ENCODE data around the gene GIT2.
A peak's percentile ranks its signal among the peaks of the same experiment; 100 is the strongest.
"Not testable (repeated sequence)": the region's sequence is repeated elsewhere in the genome, so short reads cannot be mapped to it uniquely, and the experiment has no call there.

The GIT2 gene

GRCh38 chr12:109916045-109916444, 80.1 kb downstream of the GIT2 start:
- no peak for DNase-seq

GRCh38 chr12:109915171-109916040, 80.8 kb downstream of the GIT2 start:
- DNase-seq: no peak

GRCh38 chr12:109914461-109914860, 81.7 kb downstream of the GIT2 start:
- DNase-seq: no peak

GRCh38 chr12:109912855-109913321, 83.3 kb downstream of the GIT2 start:
- no peak for DNase-seq

DNA sequence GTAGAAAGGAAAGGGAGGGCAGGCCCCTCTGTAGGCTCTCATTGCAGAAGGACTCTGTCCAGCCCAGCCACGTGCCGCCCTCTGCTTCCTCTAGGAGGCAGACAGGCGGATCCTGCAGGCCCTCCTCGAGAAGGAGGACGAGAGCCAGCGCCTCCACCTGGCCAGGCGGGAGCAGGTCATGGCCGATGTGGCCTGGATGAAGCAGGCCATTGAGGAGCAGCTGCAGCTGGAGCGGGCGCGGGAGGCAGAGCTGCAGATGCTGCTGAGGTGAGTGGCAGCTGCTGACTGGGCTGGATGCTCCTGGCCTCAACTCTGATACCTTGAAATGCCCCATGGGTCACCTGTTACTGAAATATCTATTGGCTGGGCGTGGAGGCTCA, 85.2 kb downstream of the GIT2 start:
- peak; percentile 32 for DNase-seq

DNA sequence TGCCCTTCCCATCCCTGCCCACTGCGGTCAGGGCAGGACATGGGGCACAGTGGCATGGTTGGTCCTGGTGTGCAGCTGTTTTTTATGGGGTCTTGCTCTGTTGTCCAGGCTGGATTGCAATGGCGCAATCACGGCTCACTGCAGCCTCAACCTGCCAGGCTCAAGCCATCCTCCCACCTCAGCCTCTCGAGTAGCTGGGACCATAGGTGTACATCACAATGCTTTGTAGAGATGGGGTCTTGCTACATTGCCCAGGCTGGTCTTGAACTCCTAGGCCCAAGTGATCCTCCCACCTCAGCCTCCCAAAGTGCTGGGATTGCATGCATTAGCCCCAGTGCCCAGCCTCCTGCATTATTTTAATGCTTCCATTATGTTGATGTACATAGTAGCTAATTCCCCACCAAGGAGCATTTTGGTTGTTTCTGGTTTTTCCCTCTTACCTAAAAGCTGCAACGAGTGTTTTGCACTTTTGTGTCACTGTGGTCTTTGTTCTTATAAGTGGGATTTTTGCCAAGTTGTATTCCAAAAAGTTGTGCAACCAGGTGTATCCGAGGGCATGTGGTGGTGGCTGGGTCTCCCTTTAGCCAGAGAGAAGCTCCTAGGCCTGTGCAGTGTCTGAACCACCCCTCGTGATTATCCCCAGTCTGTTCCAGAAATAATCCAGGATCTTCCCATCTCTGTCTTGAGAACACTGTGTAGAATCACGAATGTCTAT, 85.8 kb downstream of the GIT2 start:
- DNase-seq: no peak

DNA sequence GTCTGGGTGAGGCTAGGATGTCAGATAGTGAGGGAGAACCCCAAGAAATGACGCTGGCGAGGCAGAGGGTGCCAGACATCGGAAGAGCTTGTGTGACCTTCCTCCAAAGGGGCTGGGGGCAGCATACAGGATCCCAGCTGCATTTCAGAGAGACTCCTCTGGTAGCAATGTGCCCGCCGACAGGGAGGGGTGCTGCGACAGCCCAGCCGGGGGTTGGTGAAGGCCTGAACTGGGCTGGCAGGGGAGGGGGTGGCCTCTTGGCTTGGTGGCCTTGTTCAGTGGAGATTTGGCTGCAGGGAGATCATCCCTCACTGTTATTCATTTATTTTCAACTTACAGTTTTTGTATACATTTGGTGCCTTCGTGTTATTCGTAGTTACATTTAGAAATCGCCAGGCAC, 90.9 kb downstream of the GIT2 start:
- DNase-seq: no peak

DNA sequence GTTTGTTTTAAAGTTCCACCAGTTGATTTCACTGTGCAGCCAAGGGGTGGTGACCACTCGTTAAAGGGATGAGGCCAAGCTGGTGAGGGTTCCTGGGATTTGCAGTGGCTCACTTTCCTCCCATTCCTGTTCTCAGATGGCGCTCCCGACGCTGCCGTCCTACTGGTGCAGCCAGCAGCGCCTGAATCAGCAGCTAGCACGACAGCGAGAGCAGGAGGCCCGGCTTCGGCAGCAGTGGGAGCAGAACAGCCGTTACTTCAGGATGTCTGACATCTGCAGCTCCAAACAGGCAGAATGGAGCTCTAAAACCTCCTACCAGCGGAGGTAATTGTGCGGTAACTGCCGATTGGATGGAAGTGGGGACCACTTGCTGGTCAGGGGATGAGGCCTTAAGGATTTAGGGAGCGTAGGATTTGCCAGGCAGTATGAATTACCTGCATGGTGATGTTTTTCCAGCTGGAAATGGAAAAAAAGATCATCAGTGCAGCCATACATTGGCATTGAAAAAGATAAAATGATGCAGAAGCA, 93.2 kb downstream of the GIT2 start:
- no peak for DNase-seq

DNA sequence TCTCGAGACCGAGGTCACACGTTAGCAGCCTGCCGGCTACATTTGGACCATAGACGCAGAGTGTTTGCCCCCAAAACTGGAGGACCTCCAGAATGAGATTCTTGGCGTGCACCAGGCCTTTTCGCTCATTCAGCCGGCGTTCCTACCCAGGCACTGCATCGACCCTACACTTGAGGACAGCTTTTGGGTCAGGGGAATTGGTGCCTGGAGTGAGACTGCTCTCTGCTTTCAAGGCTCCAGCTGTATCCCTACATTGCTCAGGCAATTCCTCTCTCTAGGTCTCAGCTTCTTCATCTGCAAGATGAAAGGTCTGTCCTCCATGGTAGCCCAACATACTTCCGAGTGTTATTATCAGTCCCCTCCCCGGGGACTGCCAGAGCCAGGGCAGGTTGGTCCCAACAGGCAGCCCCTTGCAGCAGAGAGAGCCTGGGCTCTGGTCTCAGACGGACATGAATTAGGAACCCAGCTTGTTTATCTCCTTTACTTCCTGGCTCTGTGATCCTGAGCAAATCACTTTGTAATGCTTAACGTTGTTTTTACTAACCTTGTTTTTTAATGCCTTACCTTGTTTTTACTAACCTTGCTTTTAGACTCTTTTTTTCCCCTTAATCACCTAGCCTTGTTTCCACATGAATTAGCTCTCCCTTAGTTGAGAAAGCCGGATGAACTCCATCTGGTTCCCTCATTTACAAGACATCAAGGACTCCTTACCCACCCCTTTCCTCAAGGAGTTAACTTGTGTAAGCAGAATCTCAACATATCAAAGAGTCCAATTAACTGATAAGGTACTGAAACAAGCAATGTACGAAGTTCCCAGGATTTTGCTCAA, 95.2 kb downstream of the GIT2 start:
- peak; percentile 27 for DNase-seq

GRCh38 chr12:109899783-109900751, 96.1 kb downstream of the GIT2 start, which contains the start of gene TCHP:
Gene TCHP, plus strand, starts transcription at chr12:109900274. Its CDS starts 2,753 bp downstream, at chr12:109903027.
- peak; percentile 86 for DNase-seq

DNA sequence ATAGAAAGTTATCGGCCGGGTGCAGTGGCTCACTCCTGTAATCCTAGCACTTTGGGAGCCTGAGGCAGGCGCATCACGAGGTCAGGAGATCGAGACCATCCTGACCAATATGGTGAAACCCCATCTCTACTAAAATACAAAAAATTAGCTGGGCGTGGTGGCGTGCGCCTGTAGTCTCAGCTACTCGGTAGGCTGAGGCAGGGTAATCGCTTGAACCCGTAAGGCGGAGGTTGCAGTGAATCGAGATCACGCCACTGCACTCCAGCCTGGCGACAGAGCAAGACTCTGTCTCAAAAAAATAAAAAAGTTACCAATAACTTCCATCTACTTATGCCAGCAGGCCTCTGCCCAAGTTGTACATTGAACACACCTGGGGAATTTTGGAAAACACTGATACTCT, 96.8 kb downstream of the GIT2 start:
- not testable (repeated sequence) for DNase-seq

- DNase-seq: no peak
Measured at GRCh38 chr12:109897029-109897428, 99.1 kb downstream of the GIT2 start.

DNA sequence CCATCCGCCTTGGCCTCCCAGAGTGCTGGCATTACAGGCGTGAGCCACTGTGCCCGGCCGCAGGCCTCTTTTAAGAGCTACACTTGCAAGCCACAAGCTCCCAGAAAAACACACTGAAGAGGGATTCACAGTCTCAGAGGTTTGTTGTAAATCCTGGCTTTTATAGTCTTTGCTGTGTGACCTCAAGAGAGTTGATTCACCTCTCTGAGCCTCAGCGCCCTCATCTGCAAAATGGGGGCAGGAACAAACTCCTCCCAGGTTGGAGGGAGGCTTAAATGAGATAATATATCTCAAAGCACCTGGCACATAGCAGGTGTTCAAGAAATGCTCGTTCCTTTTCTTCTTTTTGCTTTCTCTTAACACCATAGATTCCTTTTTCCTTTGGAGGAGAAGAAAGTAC, 100.0 kb downstream of the GIT2 start:
- no peak for DNase-seq

DNA sequence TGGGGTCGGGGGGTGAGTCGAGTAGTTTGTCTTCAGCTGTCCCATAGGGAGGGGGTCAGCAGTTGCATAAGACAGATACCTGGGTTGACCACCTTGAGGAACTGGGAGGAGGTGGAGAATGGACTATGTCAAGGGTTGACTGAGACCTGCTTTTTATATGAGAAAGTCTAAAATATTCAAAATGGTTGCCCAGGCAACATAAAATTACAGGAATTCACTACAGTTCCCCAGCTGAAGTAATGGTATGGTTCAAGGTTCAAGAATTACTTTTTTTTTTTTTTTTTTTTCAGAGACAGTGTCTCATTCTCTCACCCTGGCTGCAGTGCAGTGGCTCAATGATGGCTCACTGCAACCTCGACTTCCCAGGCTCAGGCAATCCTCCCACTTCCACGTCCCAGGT, 101.2 kb downstream of the GIT2 start:
- DNase-seq: no peak

DNA sequence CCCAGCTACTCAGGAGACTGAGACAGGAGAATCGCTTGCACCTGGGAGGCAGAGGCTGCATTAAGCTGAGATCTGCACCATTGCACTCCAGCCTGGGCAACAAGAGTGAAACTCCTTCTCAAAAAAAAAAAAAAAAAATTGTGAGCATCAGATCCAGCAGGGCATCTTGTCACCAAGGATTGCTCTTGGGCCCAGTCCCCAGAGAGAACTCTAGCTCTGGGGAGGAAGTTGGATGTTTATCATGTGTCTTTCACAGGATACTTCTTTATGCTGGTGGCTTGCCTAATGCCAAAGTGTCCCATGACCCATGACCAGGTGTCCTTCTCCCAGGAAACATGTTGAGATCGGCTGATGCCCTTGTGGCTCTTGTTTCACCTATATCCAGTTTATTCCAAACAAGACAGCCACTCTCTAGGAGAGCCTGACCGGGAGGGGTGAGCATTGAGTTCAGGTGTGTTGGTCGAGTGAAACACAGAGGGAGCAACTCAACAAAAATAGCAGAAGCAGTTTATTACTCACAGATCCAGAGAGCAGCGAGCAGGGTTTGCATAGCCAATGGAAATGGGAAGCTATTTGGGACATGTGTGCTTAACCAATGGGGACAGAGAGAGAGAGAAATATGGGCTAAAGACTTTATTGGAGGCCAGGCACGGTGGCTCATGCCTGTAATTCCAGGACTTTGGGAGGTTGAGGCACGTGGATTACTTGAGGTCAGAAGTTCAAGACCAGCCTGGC, 102.7 kb downstream of the GIT2 start:
- DNase-seq: no peak

DNA sequence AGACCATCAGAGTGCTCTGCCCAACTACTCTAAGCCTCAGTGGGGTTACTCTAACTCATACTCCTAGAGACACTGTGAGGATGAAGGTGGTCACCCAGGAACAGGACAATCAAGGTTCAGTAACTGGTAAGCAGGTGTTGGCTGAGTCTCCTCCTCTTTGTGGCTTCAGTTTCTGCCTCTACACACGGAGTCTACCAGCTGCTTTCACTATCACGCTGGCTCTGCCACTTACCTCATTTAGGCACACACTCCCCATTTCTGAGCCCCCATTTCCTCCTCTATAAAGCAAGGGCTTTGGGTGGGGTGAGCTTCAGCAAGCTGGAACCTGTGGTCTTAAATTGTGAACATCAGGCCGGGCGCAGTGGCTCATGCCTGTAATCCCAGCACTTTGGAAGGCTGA, 103.4 kb downstream of the GIT2 start:
- DNase-seq: peak; percentile 35

DNA sequence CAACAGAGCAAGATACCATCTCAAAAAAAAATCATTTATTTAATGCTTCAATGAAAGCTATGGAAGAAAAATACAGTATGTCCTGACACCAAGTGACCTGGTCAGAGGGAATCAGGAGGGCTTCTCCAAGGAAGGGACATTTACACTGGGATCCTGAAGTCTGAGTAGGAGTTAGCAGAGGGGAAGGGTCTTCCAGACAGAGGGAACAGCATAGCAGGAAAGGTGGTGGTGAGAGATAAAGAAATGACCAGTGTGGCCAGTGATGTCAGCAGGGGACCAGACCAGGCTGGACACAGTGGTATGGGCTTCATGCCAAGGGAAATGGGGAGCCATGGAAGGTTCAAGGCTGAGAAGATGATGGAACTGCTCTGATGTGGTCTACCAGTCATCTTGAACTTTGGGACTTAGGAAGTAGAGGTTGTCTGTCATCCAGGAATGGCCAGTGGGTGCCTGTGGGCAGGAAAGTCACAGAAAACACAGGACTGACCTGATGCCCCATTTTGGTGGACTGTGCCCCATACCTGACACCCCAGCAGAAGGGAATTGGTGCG, 103.9 kb downstream of the GIT2 start:
- DNase-seq: no peak

GRCh38 chr12:109891731-109892130, 104.4 kb downstream of the GIT2 start:
- DNase-seq: not testable (repeated sequence)

- DNase-seq: no peak
Measured at GRCh38 chr12:109890620-109891170, 105.5 kb downstream of the GIT2 start.
